ENCODE results near the gene CADPS.

DNA sequence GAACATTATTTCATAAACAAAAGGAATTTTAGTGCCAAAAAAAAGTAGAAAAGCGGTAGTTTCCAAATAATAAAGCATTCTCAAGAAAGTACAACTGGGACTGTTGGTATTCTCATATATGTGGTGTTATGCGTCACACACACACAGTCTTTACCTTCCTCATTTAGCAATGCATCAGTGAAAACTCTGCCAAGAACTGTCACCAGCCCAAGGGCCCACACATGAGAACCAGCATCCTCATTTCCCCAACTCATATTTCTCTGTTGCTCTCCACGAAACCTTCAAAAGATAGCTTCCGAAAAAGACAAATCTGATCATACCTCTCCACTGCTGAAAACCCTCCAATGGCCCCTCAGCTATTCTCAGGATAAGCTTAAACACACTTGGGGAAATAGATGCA, 150.7 kb downstream of the CADPS start:
- no peak for TF ChIP-seq POLR2A (IDR thresholded peaks at IDR 0.05; ENCODE audit: low read length)
- no peak for TF ChIP-seq GATA1 (IDR thresholded peaks at IDR 0.05; ENCODE audit: low read depth, low read length)
